Keratinocyte (primary cell): ENCODE data around the gene RAPGEF4. TPM values are rescaled to one million over a fixed set of nuclear protein-coding genes. Genes with fewer than 3 reads are reported as not detected.

Source experiments
- DNase-seq: peaks from one replicate; pipeline ENCODE4 v3.0.0-alpha.2; 2011; ENCODE audit warnings: low read depth, missing footprints, low spot score
- FAIRE-seq: peaks from 2 replicates; lab custom pipeline; 2011; peaks lifted over from hg19 to GRCh38; lab: Jason Lieb, UNC
- H2AFZ ChIP-seq: 2 replicates; pipeline ENCODE4 v1.6.0; 2012; ENCODE audit warnings: low read length, control low read depth, inconsistent platforms; ENCODE audit not compliant: control insufficient read depth
- H3K27ac ChIP-seq: 2 replicates; pipeline ENCODE4 v1.5.1; 2011; ENCODE audit warnings: low read length; ENCODE audit not compliant: control insufficient read depth, insufficient read depth
- H3K27me3 ChIP-seq: 3 replicates; pipeline ENCODE4 v1.6.0; 2011; ENCODE audit warnings: low read length; ENCODE audit not compliant: control insufficient read depth, insufficient read depth; ENCODE audit errors: extremely low read depth
- H3K36me3 ChIP-seq, 2 experiments: 2 replicates in 1 of 2; 3 replicates in 1 of 2; pipeline ENCODE4 v1.5.1; 2011; ENCODE audit warnings: low read length in 2 of 2, mild to moderate bottlenecking in 1 of 2; ENCODE audit not compliant: control insufficient read depth in 2 of 2, insufficient read depth in 2 of 2; ENCODE audit errors: extremely low read depth in 1 of 2
- H3K4me1 ChIP-seq: 3 replicates; pipeline ENCODE4 v1.5.1; 2011; ENCODE audit warnings: low read length; ENCODE audit not compliant: control insufficient read depth, insufficient read depth; ENCODE audit errors: extremely low read depth
- H3K4me2 ChIP-seq: 3 replicates; pipeline ENCODE4 v1.6.0; 2011; ENCODE audit warnings: low read depth, low read length; ENCODE audit not compliant: control insufficient read depth, insufficient read depth; ENCODE audit errors: extremely low read depth
- H3K4me3 ChIP-seq, 3 experiments: fragments of 200-600 bp in 1 of 3; sonication (generic) in 1 of 3; 2 replicates in 2 of 3; 3 replicates in 1 of 3; pipeline ENCODE4 v1.5.1; 2011 to 2016; ENCODE audit warnings: low read length in 3 of 3, mild to moderate bottlenecking in 3 of 3, control low read depth in 2 of 3, inconsistent platforms in 1 of 3, low read depth in 1 of 3, mixed read lengths in 1 of 3, mixed run types in 1 of 3, moderate library complexity in 1 of 3; ENCODE audit not compliant: control insufficient read depth in 2 of 3, insufficient read depth in 2 of 3; ENCODE audit errors: extremely low read depth in 1 of 3
- H3K79me2 ChIP-seq: 2 replicates; pipeline ENCODE4 v1.6.0; 2012; ENCODE audit warnings: low read length; ENCODE audit not compliant: control insufficient read depth, insufficient read depth
- H3K9ac ChIP-seq: 3 replicates; pipeline ENCODE4 v1.6.0; 2011; ENCODE audit warnings: low read length; ENCODE audit not compliant: control insufficient read depth, insufficient read depth; ENCODE audit errors: extremely low read depth
- H3K9me1 ChIP-seq: 3 replicates; pipeline ENCODE4 v1.6.0; 2011; ENCODE audit warnings: low read length; ENCODE audit not compliant: control insufficient read depth, insufficient read depth; ENCODE audit errors: extremely low read depth
- H3K9me3 ChIP-seq: 2 replicates; pipeline ENCODE4 v1.5.1; 2012; ENCODE audit warnings: low read depth, low read length; ENCODE audit not compliant: control insufficient read depth
- H4K20me1 ChIP-seq: 3 replicates; pipeline ENCODE4 v1.6.0; 2011; ENCODE audit warnings: low read length; ENCODE audit not compliant: control insufficient read depth, insufficient read depth; ENCODE audit errors: extremely low read depth
- CTCF ChIP-seq, 3 experiments: IDR thresholded peaks in 1 of 3; conservative IDR thresholded peaks in 1 of 3; optimal IDR thresholded peaks in 1 of 3; 2 replicates in 2 of 3; 3 replicates in 1 of 3; pipeline versions ENCODE3 to v1.5.1; 2011; ENCODE audit warnings: low read length in 3 of 3, mild to moderate bottlenecking in 3 of 3, moderate library complexity in 2 of 3, control low read depth in 1 of 3, inconsistent platforms in 1 of 3; ENCODE audit not compliant: insufficient read depth in 2 of 3; ENCODE audit errors: extremely low read depth in 1 of 3
- EZH2 ChIP-seq: IDR thresholded peaks from one replicate; pipeline ENCODE4 v1.6.1; 2012; ENCODE audit warnings: inconsistent platforms, mild to moderate bottlenecking, low read length, moderate library complexity
- dilution Hi-C: fragments of 300-500 bp; cut with MboI; formaldehyde crosslinking; loops from one replicate; pipeline ENCODE4 v1.7.0; 2020; ENCODE audit warnings: low sequenced_read_pairs; ENCODE audit not compliant: extremely low pct_ligation_motif_present
- polyA plus RNA-seq, 5 experiments: library from polyadenylated mRNA; depleted of rRNA in 3 of 5; stranded (reverse) in 3 of 5; stranded (forward) in 1 of 5; unstranded in 1 of 5; fragments of >200 nt; gene quantifications; 1 replicate in 1 of 5; 2 replicates in 3 of 5; 3 replicates in 1 of 5; pipeline versions ENCODE4 v1.2.1 to v1.2.3, GENCODE V29; 2011 to 2012; ENCODE audit warnings: missing spikeins in 2 of 5, low read depth in 1 of 5, low replicate concordance in 1 of 5

RAPGEF4 gene
- polyA plus RNA-seq, 1 donor (not counting 4 experiments of a cell fraction or from before 2014, with no cell fraction given), result 1.6 TPM

GRCh38 chr2:172819943-172820342, 84.3 kb downstream of the RAPGEF4 start:
- H3K4me2 ChIP-seq, result no peak overlapping the region
- no peak overlapping the region for H3K9ac ChIP-seq
- no peak for TF ChIP-seq EZH2
- TF ChIP-seq CTCF (optimal IDR thresholded peaks at IDR 0.05 in 1 of 3, IDR thresholded peaks at IDR 0.05 in 1 of 3, conservative IDR thresholded peaks at IDR 0.05 in 1 of 3; ENCODE audit: extremely low read depth in 1 of 3, insufficient read depth in 2 of 3, low read length in 3 of 3), result no peak
- no peaks in the 10 kb centered on the region for H3K79me2 ChIP-seq
- no peaks in the 10 kb centered on the region for H3K36me3 ChIP-seq
- no peak overlapping the region for H3K27ac ChIP-seq
- no peaks in the 10 kb centered on the region for H3K27me3 ChIP-seq
- no peak for DNase-seq
- dilution Hi-C loops, result loop anchor here (25.0 kb wide), 1 partner anchor 92 kb away; no protein-coding TSS in a partner anchor
- peak; percentile 26 for FAIRE-seq
- no peaks in the 10 kb centered on the region for H3K9me1 ChIP-seq
- no peaks in the 10 kb centered on the region for H3K4me1 ChIP-seq
- H4K20me1 ChIP-seq, result no peaks in the 10 kb centered on the region
- H3K9me3 ChIP-seq, result no peaks in the 10 kb centered on the region
- no peak overlapping the region for H3K4me3 ChIP-seq
- no peak overlapping the region for H2AFZ ChIP-seq

GRCh38 chr2:172821370-172822338, 86.0 kb downstream of the RAPGEF4 start:
- Histone ChIP-seq H2AFZ (no peak overlapping the region), H3K4me3 (no peak overlapping the region), H3K79me2 (no peaks in the 10 kb centered on the region), H3K9ac (no peak overlapping the region), H3K9me1 (no peaks in the 10 kb centered on the region), H3K4me1 (no peaks in the 10 kb centered on the region), H4K20me1 (no peaks in the 10 kb centered on the region), H3K4me2 (no peak overlapping the region), H3K27ac (no peak overlapping the region), H3K36me3 (no peaks in the 10 kb centered on the region), H3K27me3 (no peaks in the 10 kb centered on the region), H3K9me3 (no peaks in the 10 kb centered on the region)
- no peak for FAIRE-seq
- dilution Hi-C loops, result loop anchor here (25.0 kb wide), 1 partner anchor 91 kb away; no protein-coding TSS in a partner anchor
- no peak for DNase-seq
- TF ChIP-seq CTCF (optimal IDR thresholded peaks at IDR 0.05 in 1 of 3, IDR thresholded peaks at IDR 0.05 in 1 of 3, conservative IDR thresholded peaks at IDR 0.05 in 1 of 3; ENCODE audit: extremely low read depth in 1 of 3, insufficient read depth in 2 of 3, low read length in 3 of 3) (no peak), EZH2 (no peak)
